GM21515 (cell line): Measurements from ENCODE around the gene SEMA3D.

Experiments used
- ATAC-seq: cut with Tn5 transposase; IDR thresholded peaks from one replicate; pipeline ENCODE4 v1.9.1; 2021; ENCODE audit not compliant: unreplicated experiment

SEMA3D gene

DNA sequence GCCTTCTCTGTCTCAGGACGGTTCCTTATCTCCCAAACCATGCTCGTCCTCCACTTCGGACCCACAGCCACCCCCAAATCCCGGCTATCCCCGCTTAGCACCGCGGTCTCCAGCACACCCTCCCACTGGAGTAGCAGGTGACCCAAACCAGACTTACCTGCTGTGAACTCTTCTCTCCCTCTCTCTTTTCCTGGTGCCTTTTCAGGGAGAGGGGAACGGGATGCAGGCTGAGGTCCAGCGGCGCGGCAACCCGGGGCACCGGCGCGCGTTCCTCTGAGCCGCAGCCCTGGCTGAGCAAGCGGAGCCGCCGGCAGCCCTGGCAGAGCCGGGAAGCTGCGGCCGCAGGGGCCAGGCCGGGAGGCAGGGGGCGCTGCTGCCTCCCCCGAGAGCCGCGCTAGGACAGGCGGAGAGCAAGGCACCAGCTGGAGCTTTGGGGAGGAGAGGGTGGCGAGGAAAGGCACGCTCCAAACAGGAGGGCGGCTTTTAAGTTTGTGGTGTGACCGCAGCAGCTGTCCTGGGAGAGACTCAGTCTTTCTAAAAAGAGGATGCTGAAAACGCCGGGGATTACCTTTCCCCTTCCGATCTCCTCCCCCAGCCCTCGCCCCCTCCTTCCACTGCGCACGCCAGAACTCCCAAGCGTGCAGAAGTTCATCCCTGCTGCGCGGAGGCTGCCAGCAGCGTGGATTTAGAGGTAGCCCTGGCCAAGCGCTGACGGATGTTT, at the start of gene SEMA3D:
Gene SEMA3D, minus strand, starts transcription at position 536 of the 721 bp plus-strand sequence. CDS start 65,165 bp downstream, outside the sequence.
- ATAC-seq: peak; percentile 98

DNA sequence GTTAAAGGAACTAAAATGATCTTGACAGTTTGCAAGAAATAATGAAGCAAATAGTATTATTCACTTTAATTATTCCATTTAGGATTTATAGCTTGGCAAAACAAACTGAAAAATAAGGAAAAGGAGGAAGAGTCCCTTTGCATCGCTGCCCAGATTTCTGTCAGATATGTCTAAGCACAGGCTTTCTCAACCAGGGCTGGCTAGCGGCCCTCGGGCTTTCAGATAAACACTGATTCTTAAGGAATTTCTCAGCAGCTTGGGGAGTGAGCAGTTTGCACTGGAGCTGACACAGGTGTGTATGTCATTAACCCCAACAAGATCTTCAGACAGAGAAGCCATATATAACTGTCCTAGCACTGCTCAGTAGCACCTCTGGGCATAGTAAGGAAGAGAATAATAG, 47.9 kb upstream of the SEMA3D start:
- ATAC-seq: no peak

DNA sequence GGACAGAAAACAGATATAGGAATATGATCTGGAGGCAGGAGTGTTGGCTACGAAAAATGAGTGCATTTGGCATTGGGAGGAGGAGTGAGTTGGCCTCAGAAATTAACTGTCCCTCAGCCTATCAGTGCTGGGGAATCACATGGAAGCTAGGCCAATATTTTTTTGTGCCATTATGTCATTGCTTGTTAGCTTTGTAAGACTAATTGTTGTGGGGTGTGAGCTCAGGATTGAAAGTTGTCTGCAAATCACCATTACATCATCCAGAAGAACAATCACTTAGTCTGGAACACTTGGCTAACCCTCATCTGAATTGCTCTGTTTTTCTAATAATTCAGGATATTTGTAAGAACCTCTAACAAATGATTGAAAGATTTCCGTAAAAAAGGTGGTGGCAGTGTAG, 45.2 kb upstream of the SEMA3D start:
- ATAC-seq: no peak

DNA sequence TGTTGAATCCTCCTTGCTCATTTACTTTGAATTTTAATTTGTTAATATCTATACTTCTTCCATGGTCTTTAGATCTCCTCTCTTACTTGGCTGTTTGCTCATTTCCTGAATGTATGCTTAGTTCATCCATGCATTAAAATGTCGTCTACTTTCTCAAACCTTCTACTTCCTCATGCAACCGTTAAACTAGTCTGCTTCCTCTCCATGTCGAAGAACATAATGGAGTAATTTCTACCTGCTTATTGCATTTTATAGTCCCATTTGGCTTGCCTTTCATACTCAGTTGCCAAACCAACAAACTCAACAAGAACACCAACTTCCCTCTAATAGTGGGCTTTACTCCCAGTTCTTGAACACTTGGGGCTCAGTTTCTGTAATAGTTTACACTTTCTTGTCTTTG, 43.8 kb upstream of the SEMA3D start:
- no peak for ATAC-seq

DNA sequence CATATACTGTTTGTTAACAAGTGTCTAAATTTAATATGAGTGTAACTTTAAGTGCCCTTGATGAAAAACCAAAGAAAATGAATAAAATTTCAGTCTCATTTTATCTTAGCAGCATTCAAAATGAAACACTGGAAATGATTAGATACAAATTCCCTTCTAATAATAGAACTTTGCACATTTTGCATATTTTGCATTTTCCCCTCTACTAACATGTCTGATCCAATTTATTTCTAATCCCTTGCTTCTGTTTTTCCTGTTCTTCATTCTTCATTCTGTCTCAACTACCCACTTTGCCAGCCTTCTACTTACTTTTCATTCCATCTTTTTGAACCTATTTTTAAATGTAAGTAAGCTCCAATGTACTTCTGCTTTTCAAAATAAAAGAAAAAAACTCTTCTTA, 42.7 kb upstream of the SEMA3D start:
- no peak for ATAC-seq

DNA sequence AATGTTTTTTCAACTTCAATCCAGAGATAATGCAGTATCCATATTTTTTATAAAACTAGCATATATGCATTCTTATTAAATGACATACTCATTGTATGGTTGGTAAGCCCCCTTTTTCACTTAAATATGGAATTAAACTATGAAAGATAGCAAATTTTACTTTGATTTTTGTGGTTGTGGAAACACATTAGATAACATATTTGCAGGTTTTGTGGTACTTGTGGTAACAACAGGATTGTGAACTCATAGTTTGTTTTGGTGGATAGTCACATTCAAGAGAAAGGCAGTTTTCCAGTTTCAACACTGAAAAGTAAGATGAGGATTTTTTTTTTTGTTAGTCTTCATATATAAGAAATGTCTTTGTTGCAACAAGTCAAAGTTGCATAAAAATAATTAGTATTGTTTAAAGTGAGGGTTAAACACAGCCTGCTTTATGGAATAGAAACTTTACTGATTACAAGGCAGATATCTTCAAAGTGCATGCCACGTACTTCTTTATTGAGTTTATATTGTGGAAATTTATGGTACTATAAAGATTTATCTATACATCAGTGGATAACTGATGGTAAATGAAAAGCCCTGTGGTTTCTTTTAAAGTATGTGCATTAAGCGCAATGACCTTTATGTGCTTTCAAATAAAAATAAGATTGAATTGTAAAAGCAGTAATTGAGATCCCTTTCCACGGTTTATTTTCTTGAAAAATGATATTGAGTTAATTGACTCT, 39.7 kb upstream of the SEMA3D start:
- no peak for ATAC-seq

DNA sequence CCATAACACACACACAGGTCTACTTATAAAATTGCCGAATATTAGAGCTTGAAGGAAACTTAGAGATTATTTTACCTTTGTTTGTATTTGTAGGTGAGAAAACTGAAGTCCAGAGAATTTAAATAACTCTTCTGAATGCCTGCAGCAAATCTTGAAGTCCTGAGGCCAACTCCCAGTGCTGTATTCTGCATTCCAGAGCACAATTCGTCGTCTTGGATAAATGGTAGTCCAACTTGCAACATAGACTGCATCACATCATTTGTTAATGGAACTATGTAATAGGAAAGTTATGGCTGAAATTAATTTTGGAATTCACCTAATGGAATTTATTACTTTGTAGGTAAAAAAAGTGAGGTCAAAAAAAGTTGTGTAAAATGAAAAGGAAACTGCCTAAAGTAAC, 37.3 kb upstream of the SEMA3D start:
- ATAC-seq: no peak

DNA sequence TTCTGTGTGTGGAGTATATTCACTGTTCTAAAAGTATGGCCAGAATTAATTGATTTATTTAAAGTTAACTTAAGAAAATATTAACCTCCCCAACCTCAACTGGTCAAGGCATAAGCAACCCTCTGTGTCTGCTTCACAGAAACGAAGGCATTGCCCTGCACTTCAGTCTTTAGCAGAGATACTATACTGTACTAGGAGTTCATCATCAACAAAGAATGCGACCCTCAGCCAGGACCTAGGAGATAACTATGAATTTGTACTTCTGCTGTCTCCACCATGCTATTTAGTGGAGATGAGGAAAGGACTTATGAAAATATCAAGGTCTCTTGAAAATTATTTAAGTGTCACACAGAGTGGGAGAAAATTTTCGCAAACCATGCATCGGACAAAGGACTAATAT, 35.7 kb upstream of the SEMA3D start:
- no peak for ATAC-seq

DNA sequence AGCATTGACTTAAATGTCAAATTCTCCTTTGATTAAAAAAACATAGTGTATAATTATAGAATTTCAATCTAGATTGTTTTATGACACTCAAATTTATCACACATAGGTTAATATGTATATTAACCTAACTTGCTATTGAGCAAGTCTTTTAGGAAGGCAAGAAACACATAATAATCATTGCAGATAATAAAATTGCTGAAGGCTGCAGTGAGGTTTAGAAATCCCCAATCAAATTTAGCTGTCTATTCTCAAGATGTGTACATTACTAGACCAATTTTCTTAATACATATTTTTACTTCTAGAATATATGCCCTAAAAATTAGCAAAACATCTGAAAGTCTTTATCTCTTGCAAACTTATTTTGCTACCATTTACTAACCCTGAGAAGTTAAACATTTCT, 34.9 kb upstream of the SEMA3D start:
- ATAC-seq: no peak

DNA sequence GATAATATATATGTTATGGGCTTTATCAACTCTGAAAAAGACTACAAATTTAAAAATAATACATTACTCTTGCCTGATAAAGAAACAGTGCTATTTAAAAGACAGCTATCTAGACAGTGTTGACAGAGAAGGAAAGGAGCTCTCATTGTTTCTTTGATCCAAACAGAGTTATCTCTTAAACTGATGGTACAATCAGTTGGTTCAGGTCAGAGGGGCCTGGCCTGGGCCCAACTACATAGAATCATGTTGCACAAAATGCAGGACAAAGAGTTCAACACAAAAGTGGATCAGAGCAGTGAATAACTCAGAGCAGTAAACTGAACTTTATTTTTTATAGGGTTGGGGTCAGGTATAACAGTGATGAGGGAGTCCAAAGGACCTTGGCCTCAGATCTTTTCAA, 33.8 kb upstream of the SEMA3D start:
- no peak for ATAC-seq

DNA sequence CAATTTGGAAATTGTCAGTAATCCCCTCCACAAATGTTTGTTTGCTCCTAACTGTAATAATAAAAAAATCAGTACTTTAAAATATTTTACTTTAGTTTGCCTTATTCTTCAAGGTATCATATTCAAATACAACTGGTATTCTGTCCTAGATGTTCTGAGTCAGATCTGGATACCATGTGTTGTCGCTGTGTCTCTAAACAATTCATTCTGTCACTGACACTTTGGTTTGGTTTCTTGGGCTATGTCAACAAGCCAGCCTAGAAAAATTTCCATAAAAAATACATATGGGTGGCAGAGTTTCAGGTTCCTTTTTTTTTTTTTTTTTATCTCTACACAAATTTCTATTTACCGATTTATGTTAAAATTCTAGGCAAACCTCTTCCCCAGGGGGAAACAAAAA, 33.2 kb upstream of the SEMA3D start:
- ATAC-seq: no peak

DNA sequence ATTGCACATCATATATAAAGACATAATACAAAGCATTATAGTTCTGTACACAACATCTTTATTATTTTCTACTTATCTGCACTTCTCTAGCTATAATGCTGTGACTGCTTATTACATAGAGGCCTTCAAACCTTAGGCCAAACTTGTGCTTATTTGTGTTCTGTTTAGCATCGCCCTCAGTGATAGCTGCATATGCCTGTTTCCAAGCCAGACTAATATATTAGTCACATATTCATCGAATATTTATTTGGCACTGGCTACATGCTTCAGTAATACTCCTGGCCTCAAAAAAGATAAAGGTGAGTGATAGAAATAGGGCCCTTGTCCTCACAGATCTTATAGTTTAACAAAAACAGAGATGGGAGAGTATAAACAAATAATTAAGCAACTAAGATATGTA, 30.2 kb upstream of the SEMA3D start:
- ATAC-seq: no peak

DNA sequence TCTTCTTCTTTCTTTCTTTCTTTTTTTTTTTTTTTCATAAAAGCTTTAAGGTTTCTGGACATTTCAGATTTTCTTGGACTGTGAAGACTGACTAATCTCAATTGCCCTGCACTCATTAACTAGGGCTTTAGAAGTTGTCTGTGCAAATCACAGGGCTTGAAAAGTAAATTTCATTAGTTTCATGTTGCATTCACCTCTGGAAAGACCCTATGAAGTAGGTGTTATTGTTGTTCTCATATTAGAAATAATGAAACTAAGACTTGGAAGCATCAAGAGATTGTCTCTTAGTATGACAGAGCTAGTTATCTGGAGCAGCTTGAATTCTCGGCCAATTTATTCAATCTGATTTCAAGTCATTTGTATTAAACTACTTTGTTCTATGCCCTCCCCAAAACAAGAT, 28.2 kb upstream of the SEMA3D start:
- ATAC-seq: no peak

DNA sequence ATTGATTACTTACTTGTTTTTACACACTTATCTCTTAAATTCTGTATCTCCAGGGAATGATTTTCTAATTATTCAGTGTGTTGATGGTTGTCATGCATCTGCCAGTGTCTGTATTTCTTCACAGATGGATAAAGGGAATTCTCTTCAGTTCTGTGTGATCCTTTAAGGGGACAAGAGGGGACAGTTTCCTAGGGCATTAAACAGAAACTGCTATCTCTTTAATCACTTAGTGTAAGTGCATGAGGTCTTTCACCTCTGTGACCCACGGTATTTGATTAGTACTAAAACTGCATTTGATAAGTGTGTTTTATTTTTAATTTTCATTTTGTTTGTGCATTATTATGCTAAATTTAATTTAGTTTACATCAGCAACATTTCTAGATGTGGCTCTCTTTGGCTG, 26.6 kb upstream of the SEMA3D start:
- no peak for ATAC-seq

DNA sequence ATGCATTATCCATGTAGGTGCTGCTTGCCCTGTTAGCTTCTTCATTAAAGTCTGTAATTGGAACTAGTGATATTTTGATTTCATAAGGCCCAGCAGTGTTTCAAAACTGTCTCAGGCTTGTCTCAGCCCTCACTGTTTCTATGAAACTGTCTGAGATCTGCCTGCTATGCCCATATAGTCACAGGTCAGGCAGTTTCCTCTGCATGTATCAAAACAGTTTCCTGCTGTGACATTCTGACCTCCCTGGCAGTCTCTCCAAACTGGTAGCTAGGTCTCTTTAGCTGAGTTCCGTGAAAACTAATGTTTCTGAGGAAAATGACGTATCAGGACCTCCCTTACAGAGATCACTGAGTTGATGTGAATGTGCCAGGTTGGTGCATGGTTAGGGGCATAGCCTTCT, 18.9 kb upstream of the SEMA3D start:
- no peak for ATAC-seq

DNA sequence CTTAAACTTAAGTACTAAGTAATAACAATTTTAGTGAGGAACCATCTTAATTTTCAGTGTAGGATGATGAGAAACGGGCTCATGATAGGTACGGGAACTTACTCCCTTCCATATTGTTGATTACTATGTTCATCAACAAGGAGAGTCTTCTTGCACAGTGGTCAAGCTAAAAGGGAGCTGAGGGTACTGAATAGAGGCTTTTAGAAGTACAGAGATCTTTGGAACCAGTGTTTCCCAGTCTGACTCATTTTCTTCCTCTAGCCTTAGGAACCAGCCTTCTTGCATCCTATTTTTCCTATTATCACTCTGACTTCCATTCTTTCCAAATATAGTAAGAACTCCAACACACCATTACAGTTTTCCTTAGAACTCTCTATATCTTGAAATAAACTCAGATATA, 17.6 kb upstream of the SEMA3D start:
- no peak for ATAC-seq

DNA sequence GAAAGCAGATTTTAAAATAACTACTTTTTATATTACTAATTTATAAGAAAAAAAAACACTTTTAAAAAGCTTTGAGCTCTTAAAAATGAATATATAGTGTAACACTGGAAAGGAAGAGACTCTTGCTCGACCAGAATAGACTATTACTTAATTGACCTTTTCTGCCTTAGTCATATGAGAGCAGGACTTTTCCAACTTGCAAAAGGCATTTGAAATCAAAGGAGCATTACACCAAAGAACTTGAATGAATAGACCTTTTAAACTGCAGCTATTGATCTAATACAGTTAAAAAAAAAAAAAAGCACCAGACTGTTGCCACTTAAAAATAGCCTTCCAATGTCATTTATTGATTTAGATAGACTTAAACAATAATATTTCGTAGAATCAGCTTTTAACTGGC, 17.2 kb upstream of the SEMA3D start:
- ATAC-seq: no peak

DNA sequence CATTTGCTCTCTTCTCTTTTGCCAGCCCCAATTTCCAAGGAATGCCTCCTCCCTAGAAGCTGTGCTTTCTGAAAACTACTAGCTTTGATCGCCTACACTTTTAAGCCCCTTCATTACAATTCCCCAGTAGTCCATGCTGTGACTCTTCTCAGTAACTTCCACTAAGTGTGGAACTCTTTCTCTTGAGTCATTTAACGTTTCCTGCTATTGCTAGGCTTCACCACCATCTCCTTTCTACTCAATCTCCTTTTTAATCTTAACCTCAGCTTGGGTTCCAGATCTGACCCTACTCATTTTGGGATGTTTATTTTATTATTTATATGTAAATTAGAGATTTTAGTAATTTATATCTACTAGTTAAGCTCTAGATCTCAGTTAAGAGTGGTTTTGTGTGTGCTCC, 14.4 kb upstream of the SEMA3D start:
- no peak for ATAC-seq

DNA sequence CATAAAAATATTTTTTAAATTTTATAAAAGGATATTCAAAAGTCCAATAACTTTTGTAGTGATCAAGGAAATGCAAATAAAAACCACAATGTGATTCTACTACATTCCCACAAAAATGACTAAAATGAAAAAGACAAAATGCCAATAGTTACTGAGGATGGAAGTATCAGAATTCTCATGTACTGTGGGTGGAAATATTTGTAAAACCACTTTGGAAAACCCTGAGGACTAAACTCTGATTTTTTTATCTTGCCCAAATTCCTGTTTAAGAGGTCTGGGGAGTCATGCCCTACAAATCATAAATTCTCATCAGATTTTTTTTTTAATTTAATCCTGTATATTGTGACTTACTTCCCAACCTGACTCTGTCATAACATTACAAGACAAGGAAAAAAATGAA, 9.8 kb upstream of the SEMA3D start:
- no peak for ATAC-seq

DNA sequence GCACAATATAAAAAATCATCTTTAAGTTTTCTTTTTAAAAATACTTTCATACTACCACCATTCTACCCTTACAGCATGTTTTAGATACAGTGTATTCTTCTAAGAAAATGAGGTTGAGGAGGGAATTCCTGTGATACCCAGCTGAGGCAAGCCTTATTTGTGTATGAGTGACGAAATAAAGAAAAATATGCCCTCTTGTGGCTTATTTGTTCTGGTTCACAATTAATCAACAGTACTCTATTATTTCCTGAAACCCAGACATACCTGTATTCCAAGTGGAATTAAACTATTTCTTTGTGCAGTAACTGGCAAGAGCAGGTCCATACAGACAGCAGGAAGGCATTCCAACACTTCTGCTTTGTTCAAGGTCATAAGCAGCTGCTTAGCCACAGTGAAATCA, 4.5 kb upstream of the SEMA3D start:
- no peak for ATAC-seq

DNA sequence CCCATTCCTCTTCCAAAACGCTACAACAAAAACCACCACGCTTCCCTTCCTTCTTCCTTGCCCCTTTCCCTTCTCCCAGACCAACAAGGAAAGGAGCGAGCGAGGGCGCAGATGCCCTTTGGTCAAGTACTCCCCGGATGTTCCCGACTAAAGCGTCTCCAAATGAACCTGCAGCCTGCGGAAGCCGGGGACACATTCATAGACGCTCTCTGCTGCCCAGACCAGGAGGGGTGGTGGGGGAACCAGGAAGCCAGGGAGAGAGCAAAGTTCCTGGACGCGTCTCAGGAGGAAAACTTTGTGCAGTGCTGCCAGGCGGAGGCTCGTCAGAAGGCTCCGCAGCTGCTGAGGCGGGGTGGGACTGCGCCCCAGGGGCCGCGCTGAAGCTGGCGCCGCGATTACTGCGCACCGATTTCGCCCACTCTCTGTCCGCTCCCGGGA, 754 bp downstream of the SEMA3D start:
- no peak for ATAC-seq

DNA sequence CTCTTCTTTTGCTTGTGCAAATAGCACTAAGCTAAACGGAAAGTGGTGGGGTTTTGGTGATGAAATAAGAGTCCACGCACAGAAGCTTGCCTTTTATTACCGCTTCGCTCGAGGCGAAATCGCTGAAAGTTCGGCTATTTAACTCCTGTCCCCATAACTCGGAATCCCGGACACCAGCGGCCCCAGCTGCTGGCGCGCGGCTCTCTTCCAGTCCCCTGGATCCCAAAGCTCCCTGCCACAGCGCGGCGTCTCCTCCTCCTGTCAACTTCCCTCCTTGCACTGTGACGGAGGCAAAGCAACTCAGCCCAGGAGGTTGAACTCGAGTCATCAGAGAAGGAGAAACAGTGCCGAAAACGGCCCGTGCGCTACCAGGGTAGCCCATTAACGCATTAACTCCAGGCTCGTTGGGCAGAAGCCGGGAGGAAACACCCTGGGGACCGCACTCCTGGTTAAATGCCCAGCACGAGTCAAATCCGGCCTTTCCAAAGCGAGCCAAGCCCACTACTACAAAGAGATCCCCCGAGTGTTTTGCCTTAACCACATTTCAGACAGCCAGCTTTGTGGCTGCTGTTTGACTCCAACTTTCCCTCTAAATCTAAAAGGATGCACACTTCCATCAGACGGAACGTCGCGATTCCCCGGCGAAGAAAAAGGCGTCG, 1.3 kb downstream of the SEMA3D start:
- no peak for ATAC-seq
